Measurements from ENCODE around the gene SOD2.
"Not testable (repeated sequence)": the region's sequence is repeated elsewhere in the genome, so short reads cannot be mapped to it uniquely, and the experiment has no call there.

- not testable (repeated sequence) for TF ChIP-seq GTF3A (CRISPR knock-in tag; conservative IDR thresholded peaks at IDR 0.05); CTCF (CRISPR knock-in tag; IDR thresholded peaks at IDR 0.05); CHD4 (IDR thresholded peaks at IDR 0.05; ENCODE audit: borderline replicate concordance, low read length); SRSF1 (optimal IDR thresholded peaks at IDR 0.05; ENCODE audit: low read depth, low read length); FOXP1 (IDR thresholded peaks at IDR 0.05); FOXP1 (CRISPR knock-in tag; IDR thresholded peaks at IDR 0.05); ZBTB33 (CRISPR knock-in tag; IDR thresholded peaks at IDR 0.05)
Observed at GRCh38 chr6:159710603-159711002, 17.6 kb upstream of the SOD2 start.
